H9 (cell line): Measurements from ENCODE around the gene GUK1. TPM values are rescaled to one million over a fixed set of nuclear protein-coding genes. Genes with fewer than 3 reads are reported as not detected.

Source experiments
- DNase-seq: peaks from one replicate; pipeline ENCODE4 v3.0.0-alpha.2; 2017
- H2AFZ ChIP-seq: one replicate; pipeline ENCODE4 v1.6.1; 2013; ENCODE audit warnings: mild to moderate bottlenecking, low read length, control low read depth, moderate library complexity
- H2AK5ac ChIP-seq: 2 replicates; pipeline ENCODE4 v1.6.1; 2013; ENCODE audit warnings: low read length, control low read depth, mixed read lengths; ENCODE audit not compliant: insufficient read length
- H2BK120ac ChIP-seq: one replicate; pipeline ENCODE4 v1.6.1; 2013; ENCODE audit warnings: low read depth, mild to moderate bottlenecking, low read length, control low read depth, inconsistent platforms; ENCODE audit not compliant: poor library complexity, severe bottlenecking
- H2BK12ac ChIP-seq: 2 replicates; pipeline ENCODE4 v1.6.1; 2013; ENCODE audit warnings: low read length, control low read depth, mixed read lengths, low read depth; ENCODE audit not compliant: insufficient read length
- H2BK15ac ChIP-seq: 2 replicates; pipeline ENCODE4 v1.6.1; 2013; ENCODE audit warnings: low read depth, low read length, control low read depth
- H2BK20ac ChIP-seq: one replicate; pipeline ENCODE4 v1.6.1; 2013; ENCODE audit warnings: low read depth, mild to moderate bottlenecking, low read length, control low read depth, inconsistent platforms; ENCODE audit not compliant: poor library complexity, severe bottlenecking
- H2BK5ac ChIP-seq: 2 replicates; pipeline ENCODE4 v1.6.1; 2013; ENCODE audit warnings: low read length, control low read depth, mixed read lengths; ENCODE audit not compliant: insufficient read length
- H3K14ac ChIP-seq: 2 replicates; pipeline ENCODE4 v1.6.1; 2013; ENCODE audit warnings: low read length, control low read depth; ENCODE audit not compliant: insufficient read depth
- H3K18ac ChIP-seq: 2 replicates; pipeline ENCODE4 v1.6.1; 2013; ENCODE audit warnings: low read depth, mild to moderate bottlenecking, mixed read lengths, low read length, control low read depth; ENCODE audit not compliant: insufficient read length
- H3K23ac ChIP-seq: 2 replicates; pipeline ENCODE4 v1.6.1; 2013; ENCODE audit warnings: low read length, control low read depth, mixed read lengths, low read depth; ENCODE audit not compliant: insufficient read length
- H3K23me2 ChIP-seq: 2 replicates; pipeline ENCODE4 v1.6.1; 2013; ENCODE audit warnings: low read depth, mild to moderate bottlenecking, mixed read lengths, low read length, control low read depth; ENCODE audit not compliant: insufficient read length, poor library complexity, severe bottlenecking
- H3K27ac ChIP-seq: 2 replicates; pipeline ENCODE4 v1.5.1; 2013; ENCODE audit warnings: low read length, control low read depth, mixed read lengths, low read depth; ENCODE audit not compliant: insufficient read length
- H3K27me3 ChIP-seq: 2 replicates; pipeline ENCODE4 v1.6.1; 2013; ENCODE audit warnings: low read length, control low read depth, inconsistent platforms; ENCODE audit not compliant: insufficient read depth
- H3K4ac ChIP-seq: 2 replicates; pipeline ENCODE4 v1.6.1; 2013; ENCODE audit warnings: low read depth, mild to moderate bottlenecking, control low read depth, inconsistent platforms, low read length, moderate library complexity
- H3K4me1 ChIP-seq: 2 replicates; pipeline ENCODE4 v1.6.1; 2013; ENCODE audit warnings: low read length, control low read depth, inconsistent platforms; ENCODE audit not compliant: insufficient read depth
- H3K4me2 ChIP-seq: 2 replicates; pipeline ENCODE4 v1.6.1; 2013; ENCODE audit warnings: low read length, control low read depth, mixed read lengths; ENCODE audit not compliant: insufficient read length, insufficient read depth
- H3K56ac ChIP-seq: 2 replicates; pipeline ENCODE4 v1.6.1; 2013; ENCODE audit warnings: low read depth, mild to moderate bottlenecking, mixed read lengths, low read length, control low read depth; ENCODE audit not compliant: insufficient read length
- H3K79me1 ChIP-seq: 2 replicates; pipeline ENCODE4 v1.6.1; 2013; ENCODE audit warnings: low read depth, mild to moderate bottlenecking, moderate library complexity, low read length, control low read depth, inconsistent platforms; ENCODE audit not compliant: insufficient read depth, poor library complexity, severe bottlenecking
- H3K79me2 ChIP-seq: 2 replicates; pipeline ENCODE4 v1.6.1; 2013; ENCODE audit warnings: low read length, control low read depth, inconsistent platforms; ENCODE audit not compliant: insufficient read depth
- H3K9ac ChIP-seq: 2 replicates; pipeline ENCODE4 v1.6.1; 2013; ENCODE audit warnings: low read length, control low read depth, mixed read lengths; ENCODE audit not compliant: insufficient read length; ENCODE audit errors: extremely low read depth
- H3K9me3 ChIP-seq: one replicate; pipeline ENCODE4 v1.6.1; 2013; ENCODE audit warnings: low read depth, low read length, inconsistent platforms; ENCODE audit not compliant: control insufficient read depth
- H3T11ph ChIP-seq: one replicate; pipeline ENCODE4 v1.6.1; 2013; ENCODE audit warnings: mild to moderate bottlenecking, low read length, control low read depth, inconsistent platforms
- H4K20me1 ChIP-seq: one replicate; pipeline ENCODE4 v1.6.1; 2013; ENCODE audit not compliant: control insufficient read depth, insufficient read length, insufficient read depth
- H4K5ac ChIP-seq: 2 replicates; pipeline ENCODE4 v1.6.1; 2013; ENCODE audit warnings: low read depth, mild to moderate bottlenecking, mixed read lengths, low read length, control low read depth; ENCODE audit not compliant: insufficient read length
- H4K8ac ChIP-seq: replicated peaks from 2 replicates; pipeline ENCODE4 v1.6.1; 2013; ENCODE audit warnings: low read length, control low read depth, mixed read lengths, low read depth; ENCODE audit not compliant: insufficient read length
- H4K91ac ChIP-seq: 2 replicates; pipeline ENCODE4 v1.6.1; 2013; ENCODE audit warnings: low read depth, mild to moderate bottlenecking, moderate library complexity, mixed read lengths, low read length, control low read depth; ENCODE audit not compliant: insufficient read length
- H3K27ac Mint-ChIP-seq, 3 experiments: 2 replicates in 2 of 3; 3 replicates in 1 of 3; pipeline ENCODE4 v1.8.0; 2020 to 2021; ENCODE audit warnings: mixed read lengths in 3 of 3, mild to moderate bottlenecking in 1 of 3, moderate library complexity in 1 of 3
- H3K27me3 Mint-ChIP-seq: 2 replicates; pipeline ENCODE4 v1.8.0; 2021; ENCODE audit warnings: low read depth, mild to moderate bottlenecking, moderate library complexity, mixed read lengths
- H3K36me3 Mint-ChIP-seq, 3 experiments: 2 replicates in 2 of 3; 3 replicates in 1 of 3; pipeline ENCODE4 v1.8.0; 2020 to 2021; ENCODE audit warnings: low read depth in 3 of 3, mixed read lengths in 3 of 3; ENCODE audit not compliant: insufficient read depth in 1 of 3
- H3K4me1 Mint-ChIP-seq, 2 experiments: 2 replicates each; pipeline ENCODE4 v1.8.0; 2020; ENCODE audit warnings: mixed read lengths in 2 of 2
- H3K4me3 Mint-ChIP-seq, 2 experiments: 2 replicates in 1 of 2; 3 replicates in 1 of 2; pipeline ENCODE4 v1.8.0; 2020 to 2021; ENCODE audit warnings: mild to moderate bottlenecking in 2 of 2, mixed read lengths in 2 of 2, moderate library complexity in 1 of 2
- H3K9me3 Mint-ChIP-seq, 2 experiments: 2 replicates in 1 of 2; 3 replicates in 1 of 2; pipeline ENCODE4 v1.8.0; 2020; ENCODE audit warnings: mild to moderate bottlenecking in 2 of 2, mixed read lengths in 2 of 2, moderate library complexity in 1 of 2
- WGBS: extraction: QIAGEN DNeasy Blood & Tissue Kit; methylation state at CpG from one replicate; pipeline ENCODE4 v1.1.7; 2013; ENCODE audit warnings: missing lambda C conversion rate, low lambda C conversion rate, mixed read lengths; ENCODE audit not compliant: insufficient read length; ENCODE audit errors: extremely low coverage; 5-methylcytosine and 5-hydroxymethylcytosine counted together
- total RNA-seq: library from RNA; stranded (reverse); gene quantifications from 2 replicates; pipeline ENCODE4 v1.2.1, GENCODE V29; 2021
- TF ChIP-seq, protein P1 (sequence below): fragments of 200-600 bp; sonication (generic); conservative IDR thresholded peaks from 3 replicates; pipeline ENCODE4 v1.8.0; 2021; ENCODE audit warnings: antibody characterized with exemption, mild to moderate bottlenecking

The GUK1 gene
- total RNA-seq, 1 experiment from 2014 or later: 88.2 TPM

DNA sequence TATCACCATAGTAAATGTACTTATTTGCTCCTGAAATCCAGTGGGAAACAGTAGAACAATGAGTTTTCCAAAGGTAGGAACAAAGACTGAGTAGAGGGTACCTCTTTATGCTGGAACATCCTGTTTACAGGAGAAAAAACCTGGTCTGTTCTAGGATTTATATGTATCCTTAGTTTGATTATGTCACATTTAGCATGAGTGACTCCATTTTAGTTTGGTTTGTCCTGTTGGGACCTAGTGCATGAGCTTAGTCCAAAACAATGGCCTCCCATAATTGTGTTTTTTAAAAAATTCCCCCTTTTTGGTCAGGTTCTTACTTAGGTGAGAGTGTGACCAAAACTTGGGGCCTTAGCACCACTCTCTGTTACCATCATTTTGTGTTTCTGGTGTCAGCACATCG is 27.5 kb upstream of the GUK1 start:
- no peak overlapping the region for H3K23ac ChIP-seq
- no peak overlapping the region for H4K8ac ChIP-seq
- H2BK12ac ChIP-seq: no peak overlapping the region
- no peak overlapping the region for H4K91ac ChIP-seq
- H3K27ac Mint-ChIP-seq: no peak overlapping the region
- H3K9me3 Mint-ChIP-seq: peaks cover 10 to 17% of the 10 kb centered on the region in 2 experiments
- no peaks in the 10 kb centered on the region for H3K79me2 ChIP-seq
- H3K23me2 ChIP-seq: peaks cover 10% of the 10 kb centered on the region
- peaks cover 12 to 15% of the 10 kb centered on the region in 2 experiments for H3K4me1 Mint-ChIP-seq
- no peak overlapping the region for H2AFZ ChIP-seq
- H3K9me3 ChIP-seq: no peaks in the 10 kb centered on the region
- no peak overlapping the region for H2BK15ac ChIP-seq
- WGBS: no CpG with 5 or more reads among the region's 1 CpG
- no peak for DNase-seq
- H3K4ac ChIP-seq: no peak overlapping the region
- no peak overlapping the region for H3K27ac ChIP-seq
- H2BK5ac ChIP-seq: no peak overlapping the region
- peaks cover 5 to 8% (median 6%) of the 10 kb centered on the region in 3 experiments; a peak in 6 of 7 replicates for H3K36me3 Mint-ChIP-seq
- no peaks in the 10 kb centered on the region for H3K27me3 ChIP-seq
- no peak overlapping the region for H3K18ac ChIP-seq
- no peaks in the 10 kb centered on the region for H3K4me1 ChIP-seq
- no peak overlapping the region for H3K4me3 Mint-ChIP-seq
- peaks cover 3% of the 10 kb centered on the region for H3K79me1 ChIP-seq
- no peak overlapping the region for H4K5ac ChIP-seq
- no peak overlapping the region for H2AK5ac ChIP-seq
- no peaks in the 10 kb centered on the region for H4K20me1 ChIP-seq
- H2BK20ac ChIP-seq: no peak overlapping the region
- H2BK120ac ChIP-seq: no peak overlapping the region
- TF ChIP-seq, protein P1, sequence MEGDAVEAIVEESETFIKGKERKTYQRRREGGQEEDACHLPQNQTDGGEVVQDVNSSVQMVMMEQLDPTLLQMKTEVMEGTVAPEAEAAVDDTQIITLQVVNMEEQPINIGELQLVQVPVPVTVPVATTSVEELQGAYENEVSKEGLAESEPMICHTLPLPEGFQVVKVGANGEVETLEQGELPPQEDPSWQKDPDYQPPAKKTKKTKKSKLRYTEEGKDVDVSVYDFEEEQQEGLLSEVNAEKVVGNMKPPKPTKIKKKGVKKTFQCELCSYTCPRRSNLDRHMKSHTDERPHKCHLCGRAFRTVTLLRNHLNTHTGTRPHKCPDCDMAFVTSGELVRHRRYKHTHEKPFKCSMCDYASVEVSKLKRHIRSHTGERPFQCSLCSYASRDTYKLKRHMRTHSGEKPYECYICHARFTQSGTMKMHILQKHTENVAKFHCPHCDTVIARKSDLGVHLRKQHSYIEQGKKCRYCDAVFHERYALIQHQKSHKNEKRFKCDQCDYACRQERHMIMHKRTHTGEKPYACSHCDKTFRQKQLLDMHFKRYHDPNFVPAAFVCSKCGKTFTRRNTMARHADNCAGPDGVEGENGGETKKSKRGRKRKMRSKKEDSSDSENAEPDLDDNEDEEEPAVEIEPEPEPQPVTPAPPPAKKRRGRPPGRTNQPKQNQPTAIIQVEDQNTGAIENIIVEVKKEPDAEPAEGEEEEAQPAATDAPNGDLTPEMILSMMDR: no peak
- H3K27me3 Mint-ChIP-seq: peaks cover 16% of the 10 kb centered on the region
- no peak overlapping the region for H3K14ac ChIP-seq
- no peak overlapping the region for H3K4me2 ChIP-seq
- H3K56ac ChIP-seq: no peak overlapping the region
- H3T11ph ChIP-seq: no peak overlapping the region
- H3K9ac ChIP-seq: no peak overlapping the region
